Naive B cell (primary cell): Measurements from ENCODE around the gene KSR2. TPM values are rescaled to one million over a fixed set of nuclear protein-coding genes. Genes with fewer than 3 reads are reported as not detected.
"Not testable (repeated sequence)": the region's sequence is repeated elsewhere in the genome, so short reads cannot be mapped to it uniquely, and the experiment has no call there.

Experiments used
- ATAC-seq, 2 donors: fragments of 150-1000 bp; cut with Tn5 transposase; 2 replicates each; pipeline ENCODE4 v1.10.0; 2021; ENCODE audit warnings: low read depth in 2 of 2, mild to moderate bottlenecking in 2 of 2, moderate library complexity in 2 of 2
- DNase-seq: peaks from one replicate; pipeline ENCODE4 v3.0.0; 2022
- H3K27ac Mint-ChIP-seq, 6 donors: one replicate each; pipeline ENCODE4 v1.8.0; 2020 to 2022; ENCODE audit warnings: mild to moderate bottlenecking in 6 of 6, mixed read lengths in 6 of 6, moderate library complexity in 5 of 6, inconsistent platforms in 2 of 6
- H3K27me3 Mint-ChIP-seq, 3 donors: one replicate each; pipeline ENCODE4 v1.8.0; 2021 to 2022; ENCODE audit warnings: mixed read lengths in 3 of 3, mild to moderate bottlenecking in 1 of 3
- H3K36me3 Mint-ChIP-seq, 2 donors: one replicate each; pipeline ENCODE4 v1.8.0; 2020 to 2022; ENCODE audit warnings: mixed read lengths in 2 of 2, inconsistent platforms in 1 of 2, mild to moderate bottlenecking in 1 of 2
- H3K4me1 Mint-ChIP-seq, 3 donors: one replicate each; pipeline ENCODE4 v1.8.0; 2020 to 2022; ENCODE audit warnings: mixed read lengths in 3 of 3, inconsistent platforms in 1 of 3, mild to moderate bottlenecking in 1 of 3, moderate library complexity in 1 of 3
- H3K4me3 Mint-ChIP-seq, 8 donors: one replicate each; pipeline ENCODE4 v1.8.0; 2020 to 2022; ENCODE audit warnings: mild to moderate bottlenecking in 8 of 8, mixed read lengths in 8 of 8, moderate library complexity in 8 of 8, inconsistent platforms in 2 of 8
- H3K9me3 Mint-ChIP-seq, 7 donors: one replicate each; pipeline ENCODE4 v1.8.0; 2020 to 2022; ENCODE audit warnings: mixed read lengths in 7 of 7, mild to moderate bottlenecking in 5 of 7, inconsistent platforms in 2 of 7, moderate library complexity in 1 of 7
- polyA plus RNA-seq, 6 donors: library from polyadenylated mRNA; unstranded; fragments of 300-500 nt; fragmentation: Illumina TruSeq; gene quantifications; one replicate each; pipeline ENCODE4 v1.2.3, GENCODE V29; 2021; ENCODE audit warnings: low read depth in 6 of 6

Gene KSR2
- polyA plus RNA-seq, 6 donors from 2014 or later = not detected

GRCh38 chr12:117774941-117775775, 193.6 kb downstream of the KSR2 start:
- ATAC-seq (no peak), DNase-seq (no peak)
- Mint-ChIP-seq H3K4me1 (no peaks in the 10 kb centered on the region), H3K9me3 (peaks cover 0 to 3% (median 0%) of the 10 kb centered on the region in 7 donors), H3K27ac (no peak overlapping the region), H3K36me3 (no peaks in the 10 kb centered on the region), H3K27me3 (peaks cover 0 to 7% (median 0%) of the 10 kb centered on the region in 3 donors), H3K4me3 (no peak overlapping the region)

- Mint-ChIP-seq H3K9me3 (peaks cover 8 to 20% (median 14%) of the 10 kb centered on the region in 7 donors), H3K36me3 (peaks cover 0 to 10% of the 10 kb centered on the region in 2 donors), H3K4me1 (no peaks in the 10 kb centered on the region), H3K27me3 (no peaks in the 10 kb centered on the region), H3K4me3 (no peak overlapping the region), H3K27ac (no peak overlapping the region)
- ATAC-seq = no peak
- no peak for DNase-seq
Measured at GRCh38 chr12:117768860-117769259, 199.9 kb downstream of the KSR2 start.

GRCh38 chr12:117766008-117766407, 202.8 kb downstream of the KSR2 start:
- Mint-ChIP-seq H3K27ac (no peak overlapping the region), H3K27me3 (no peaks in the 10 kb centered on the region), H3K4me1 (no peaks in the 10 kb centered on the region), H3K36me3 (peaks cover 0 to 10% of the 10 kb centered on the region in 2 donors), H3K9me3 (peaks cover 10 to 24% (median 14%) of the 10 kb centered on the region in 7 donors), H3K4me3 (no peak overlapping the region)
- ATAC-seq = no peak
- no peak for DNase-seq

GRCh38 chr12:117762143-117762542, 206.6 kb downstream of the KSR2 start:
- ATAC-seq (no peak), DNase-seq (no peak)
- Mint-ChIP-seq H3K27me3 (peaks cover 0 to 3% (median 0%) of the 10 kb centered on the region in 3 donors), H3K9me3 (peaks cover 10 to 24% (median 16%) of the 10 kb centered on the region in 7 donors), H3K27ac (no peak overlapping the region), H3K4me3 (no peak overlapping the region), H3K36me3 (peaks cover 0 to 10% of the 10 kb centered on the region in 2 donors), H3K4me1 (no peaks in the 10 kb centered on the region)

- no peaks in the 10 kb centered on the region for H3K4me1 Mint-ChIP-seq
- H3K4me3 Mint-ChIP-seq = no peak overlapping the region
- ATAC-seq = no peak
- H3K27ac Mint-ChIP-seq = no peak overlapping the region
- H3K36me3 Mint-ChIP-seq = peaks cover 0 to 9% of the 10 kb centered on the region in 2 donors
- no peak for DNase-seq
- H3K27me3 Mint-ChIP-seq = peaks cover 0 to 4% (median 0%) of the 10 kb centered on the region in 3 donors
- peaks cover 9 to 23% (median 16%) of the 10 kb centered on the region in 7 donors for H3K9me3 Mint-ChIP-seq
Measured at GRCh38 chr12:117761528-117762100, 207.2 kb downstream of the KSR2 start.

GRCh38 chr12:117760990-117761389, 207.8 kb downstream of the KSR2 start:
- no peaks in the 10 kb centered on the region for H3K4me1 Mint-ChIP-seq
- DNase-seq = no peak
- peaks cover 4 to 17% (median 9%) of the 10 kb centered on the region in 7 donors for H3K9me3 Mint-ChIP-seq
- no peak overlapping the region for H3K27ac Mint-ChIP-seq
- H3K27me3 Mint-ChIP-seq = peaks cover 0 to 4% (median 0%) of the 10 kb centered on the region in 3 donors
- H3K4me3 Mint-ChIP-seq = peak overlapping the region in 1 of 8 donors; percentile 60
- peaks cover 0 to 3% of the 10 kb centered on the region in 2 donors for H3K36me3 Mint-ChIP-seq
- no peak for ATAC-seq

- H3K4me1 Mint-ChIP-seq = no peaks in the 10 kb centered on the region
- H3K36me3 Mint-ChIP-seq = no peaks in the 10 kb centered on the region
- H3K27me3 Mint-ChIP-seq = peaks cover 0 to 10% (median 0%) of the 10 kb centered on the region in 3 donors
- ATAC-seq (no peak), DNase-seq (no peak)
- no peak overlapping the region for H3K27ac Mint-ChIP-seq
- H3K4me3 Mint-ChIP-seq = no peak overlapping the region
- H3K9me3 Mint-ChIP-seq = peaks cover 3 to 17% (median 12%) of the 10 kb centered on the region in 7 donors
Measured at GRCh38 chr12:117750657-117751056, 218.1 kb downstream of the KSR2 start.

- no peaks in the 10 kb centered on the region for H3K4me1 Mint-ChIP-seq
- H3K4me3 Mint-ChIP-seq = no peak overlapping the region
- ATAC-seq = no peak
- H3K27me3 Mint-ChIP-seq = peaks cover 0 to 10% (median 0%) of the 10 kb centered on the region in 3 donors
- peaks cover 3 to 17% (median 12%) of the 10 kb centered on the region in 7 donors for H3K9me3 Mint-ChIP-seq
- no peaks in the 10 kb centered on the region for H3K36me3 Mint-ChIP-seq
- no peak for DNase-seq
- H3K27ac Mint-ChIP-seq = no peak overlapping the region
Measured at GRCh38 chr12:117749431-117749830, 219.4 kb downstream of the KSR2 start.

GRCh38 chr12:117746358-117746757, 222.4 kb downstream of the KSR2 start:
- peaks cover 0 to 12% (median 0%) of the 10 kb centered on the region in 3 donors for H3K27me3 Mint-ChIP-seq
- ATAC-seq, H3K4me3 Mint-ChIP-seq, H3K4me1 Mint-ChIP-seq, DNase-seq, H3K27ac Mint-ChIP-seq, H3K36me3 Mint-ChIP-seq: not testable (repeated sequence)
- peaks cover 3 to 15% (median 12%) of the 10 kb centered on the region in 7 donors for H3K9me3 Mint-ChIP-seq

GRCh38 chr12:117744418-117744817, 224.4 kb downstream of the KSR2 start:
- Mint-ChIP-seq H3K4me1 (no peaks in the 10 kb centered on the region), H3K9me3 (peaks cover 0 to 10% (median 3%) of the 10 kb centered on the region in 7 donors), H3K27me3 (peaks cover 0 to 5% (median 4%) of the 10 kb centered on the region in 3 donors), H3K4me3 (no peak overlapping the region), H3K36me3 (no peaks in the 10 kb centered on the region), H3K27ac (no peak overlapping the region)
- ATAC-seq = no peak
- DNase-seq = no peak

GRCh38 chr12:117743761-117744160, 225.0 kb downstream of the KSR2 start:
- Mint-ChIP-seq H3K9me3 (peaks cover 0 to 10% (median 2%) of the 10 kb centered on the region in 7 donors), H3K36me3 (no peaks in the 10 kb centered on the region), H3K4me1 (no peaks in the 10 kb centered on the region), H3K4me3 (no peak overlapping the region), H3K27me3 (peaks cover 0 to 5% (median 4%) of the 10 kb centered on the region in 3 donors), H3K27ac (no peak overlapping the region)
- ATAC-seq (no peak), DNase-seq (no peak)

GRCh38 chr12:117742721-117743120, 226.1 kb downstream of the KSR2 start:
- H3K36me3 Mint-ChIP-seq = no peaks in the 10 kb centered on the region
- no peaks in the 10 kb centered on the region for H3K4me1 Mint-ChIP-seq
- ATAC-seq = no peak
- DNase-seq = no peak
- peaks cover 0 to 5% (median 4%) of the 10 kb centered on the region in 3 donors for H3K27me3 Mint-ChIP-seq
- no peak overlapping the region for H3K27ac Mint-ChIP-seq
- H3K9me3 Mint-ChIP-seq = peaks cover 0 to 10% (median 2%) of the 10 kb centered on the region in 7 donors
- H3K4me3 Mint-ChIP-seq = no peak overlapping the region

- H3K36me3 Mint-ChIP-seq = no peaks in the 10 kb centered on the region
- no peak overlapping the region for H3K4me3 Mint-ChIP-seq
- ATAC-seq (no peak), DNase-seq (no peak)
- no peak overlapping the region for H3K27ac Mint-ChIP-seq
- no peaks in the 10 kb centered on the region for H3K4me1 Mint-ChIP-seq
- H3K9me3 Mint-ChIP-seq = peaks cover 0 to 3% (median 0%) of the 10 kb centered on the region in 7 donors
- H3K27me3 Mint-ChIP-seq = peaks cover 0 to 4% (median 0%) of the 10 kb centered on the region in 3 donors
Measured at GRCh38 chr12:117738233-117738632, 230.6 kb downstream of the KSR2 start.

- Mint-ChIP-seq H3K4me1 (no peaks in the 10 kb centered on the region), H3K36me3 (no peaks in the 10 kb centered on the region), H3K9me3 (peaks cover 0 to 16% (median 3%) of the 10 kb centered on the region in 7 donors), H3K4me3 (no peak overlapping the region), H3K27me3 (no peaks in the 10 kb centered on the region), H3K27ac (no peak overlapping the region)
- DNase-seq = no peak
- no peak for ATAC-seq
Measured at GRCh38 chr12:117733549-117733805, 235.3 kb downstream of the KSR2 start.
